ENCODE results near the gene FXYD5.

DNA sequence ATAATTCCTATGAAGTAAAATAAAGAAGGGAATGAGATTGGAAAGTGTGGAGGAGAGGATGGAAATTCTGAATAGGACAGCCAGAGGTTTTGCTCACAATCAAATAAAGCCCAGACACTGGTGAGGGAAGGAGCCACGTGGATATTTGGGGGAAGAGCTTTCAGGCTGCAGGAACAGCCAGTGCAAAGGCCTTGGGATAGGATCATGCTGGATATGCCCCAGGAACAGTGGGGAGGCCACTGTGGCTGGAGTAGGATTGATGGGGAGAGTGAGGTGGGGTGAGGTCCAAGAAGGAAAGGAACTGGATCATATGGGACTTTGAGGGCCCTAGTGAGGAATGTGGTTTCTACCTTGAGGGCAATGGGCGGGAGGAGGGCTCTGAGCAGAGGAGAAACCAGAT, 4.1 kb upstream of the FXYD5 start:
- no peak for TF ChIP-seq EZH2 (IDR thresholded peaks at IDR 0.05; ENCODE audit: borderline replicate concordance, low read depth, low read length, poor library complexity, severe bottlenecking)
- TF ChIP-seq, protein P1, sequence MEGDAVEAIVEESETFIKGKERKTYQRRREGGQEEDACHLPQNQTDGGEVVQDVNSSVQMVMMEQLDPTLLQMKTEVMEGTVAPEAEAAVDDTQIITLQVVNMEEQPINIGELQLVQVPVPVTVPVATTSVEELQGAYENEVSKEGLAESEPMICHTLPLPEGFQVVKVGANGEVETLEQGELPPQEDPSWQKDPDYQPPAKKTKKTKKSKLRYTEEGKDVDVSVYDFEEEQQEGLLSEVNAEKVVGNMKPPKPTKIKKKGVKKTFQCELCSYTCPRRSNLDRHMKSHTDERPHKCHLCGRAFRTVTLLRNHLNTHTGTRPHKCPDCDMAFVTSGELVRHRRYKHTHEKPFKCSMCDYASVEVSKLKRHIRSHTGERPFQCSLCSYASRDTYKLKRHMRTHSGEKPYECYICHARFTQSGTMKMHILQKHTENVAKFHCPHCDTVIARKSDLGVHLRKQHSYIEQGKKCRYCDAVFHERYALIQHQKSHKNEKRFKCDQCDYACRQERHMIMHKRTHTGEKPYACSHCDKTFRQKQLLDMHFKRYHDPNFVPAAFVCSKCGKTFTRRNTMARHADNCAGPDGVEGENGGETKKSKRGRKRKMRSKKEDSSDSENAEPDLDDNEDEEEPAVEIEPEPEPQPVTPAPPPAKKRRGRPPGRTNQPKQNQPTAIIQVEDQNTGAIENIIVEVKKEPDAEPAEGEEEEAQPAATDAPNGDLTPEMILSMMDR (conservative IDR thresholded peaks at IDR 0.05; ENCODE audit: low read depth, low read length) = no peak

Measured in A673 (cell line).